HepG2 (cell line): Measurements from ENCODE around the gene ANAPC2. TPM values are rescaled to one million over a fixed set of nuclear protein-coding genes. Genes with fewer than 3 reads are reported as not detected.
A peak's percentile ranks its signal among the peaks of the same experiment; 100 is the strongest.

ENCODE experiments used
- HOXD1 ChIP-seq: sonication (generic); formaldehyde crosslinking; IDR thresholded peaks from 2 replicates; pipeline ENCODE4 v1.5.0; 2020; ENCODE audit warnings: missing genetic modification reagents
- MAFF ChIP-seq: IDR thresholded peaks from 2 replicates; pipeline ENCODE4 v1.6.1; 2011; ENCODE audit warnings: low read depth, low read length, improper control_type of control experiment
- MXI1 ChIP-seq: IDR thresholded peaks from 3 replicates; pipeline ENCODE4 v1.6.1; 2012; ENCODE audit warnings: low read depth, low read length, inconsistent platforms, borderline replicate concordance
- NFE2 ChIP-seq: sonication (generic); formaldehyde crosslinking; IDR thresholded peaks from 2 replicates; pipeline ENCODE4 v1.4.0; 2020; ENCODE audit warnings: missing genetic modification reagents
- NFYB ChIP-seq: sonication (generic); formaldehyde crosslinking; IDR thresholded peaks from 2 replicates; pipeline ENCODE4 v1.4.0; 2020; ENCODE audit warnings: missing genetic modification reagents
- POLR2A ChIP-seq, 2 experiments: IDR thresholded peaks; 2 replicates each; pipeline ENCODE4 v1.6.1; 2011; ENCODE audit warnings: low read depth in 2 of 2, low read length in 2 of 2, mild to moderate bottlenecking in 1 of 2, moderate library complexity in 1 of 2; ENCODE audit not compliant: insufficient read depth in 1 of 2
- POLR2AphosphoS2 ChIP-seq: IDR thresholded peaks from 2 replicates; pipeline ENCODE4 v1.6.1; 2011; ENCODE audit warnings: low read depth, low read length, improper control_type of control experiment
- REXO4 ChIP-seq: sonication (generic); formaldehyde crosslinking; IDR thresholded peaks from 2 replicates; pipeline ENCODE4 v1.8.0; 2022; ENCODE audit warnings: missing genetic modification reagents, mild to moderate bottlenecking, borderline replicate concordance
- SAP130 ChIP-seq: IDR thresholded peaks from 2 replicates; pipeline ENCODE4 v1.6.1; 2016; ENCODE audit warnings: low read depth
- SMARCC2 ChIP-seq: fragments of 450-650 bp; IDR thresholded peaks from 2 replicates; pipeline ENCODE4 v1.6.1; 2017; ENCODE audit warnings: antibody characterized with exemption, mild to moderate bottlenecking
- SNAPC4 ChIP-seq: sonication (generic); formaldehyde crosslinking; IDR thresholded peaks from 2 replicates; pipeline ENCODE4 v1.4.0; 2020; ENCODE audit warnings: mild to moderate bottlenecking, missing genetic modification reagents
- SOX5 ChIP-seq: IDR thresholded peaks from 2 replicates; pipeline ENCODE4 v1.6.1; 2016; ENCODE audit warnings: borderline replicate concordance
- ZMYM2 ChIP-seq: sonication (generic); formaldehyde crosslinking; IDR thresholded peaks from 2 replicates; pipeline ENCODE4 v1.8.0; 2022; ENCODE audit warnings: mild to moderate bottlenecking, missing genetic modification reagents
- ZNF124 ChIP-seq: sonication (generic); formaldehyde crosslinking; IDR thresholded peaks from 2 replicates; pipeline ENCODE4 v1.4.0; 2020; ENCODE audit warnings: missing genetic modification reagents
- ZNF143 ChIP-seq: sonication (generic); formaldehyde crosslinking; IDR thresholded peaks from 2 replicates; pipeline ENCODE4 v1.4.0; 2020; ENCODE audit warnings: missing genetic modification reagents
- ZNF605 ChIP-seq: sonication (generic); formaldehyde crosslinking; IDR thresholded peaks from 2 replicates; pipeline ENCODE4 v1.8.0; 2022; ENCODE audit warnings: mild to moderate bottlenecking, missing genetic modification reagents
- ZNF615 ChIP-seq: sonication (generic); formaldehyde crosslinking; IDR thresholded peaks from 2 replicates; pipeline ENCODE4 v1.5.0; 2020; ENCODE audit warnings: mild to moderate bottlenecking, missing genetic modification reagents, borderline replicate concordance
- polyA plus RNA-seq, 8 experiments: library from polyadenylated mRNA; depleted of rRNA in 3 of 8; stranded (reverse) in 7 of 8; unstranded in 1 of 8; fragments of >200 nt; fragmentation: Illumina TruSeq in 4 of 8; extraction: Trizol in 4 of 8; gene quantifications; 2 replicates each; pipeline versions ENCODE4 v1.2.1 to v1.2.3, GENCODE V29; 2011 to 2016; ENCODE audit warnings: low read depth in 4 of 8, missing spikeins in 1 of 8, mixed read lengths in 1 of 8; ENCODE audit not compliant: insufficient read depth in 1 of 8
- total RNA-seq, 5 experiments: library from RNA; depleted of rRNA; stranded (reverse); fragments of >200 nt; fragmentation: Illumina TruSeq; extraction: Trizol; gene quantifications; 2 replicates each; pipeline ENCODE4 v1.2.3, GENCODE V29; 2016; ENCODE audit warnings: low read depth in 1 of 5
- TF ChIP-seq, protein P1 (sequence below): fragments of 450-650 bp; IDR thresholded peaks from 2 replicates; pipeline ENCODE4 v1.6.1; 2017
- TF ChIP-seq, protein P2 (sequence below): sonication (generic); formaldehyde crosslinking; IDR thresholded peaks from 2 replicates; pipeline ENCODE4 v1.4.0; 2020; ENCODE audit warnings: mild to moderate bottlenecking, missing genetic modification reagents
- TF ChIP-seq, protein P3 (sequence below): sonication (generic); formaldehyde crosslinking; IDR thresholded peaks from 2 replicates; pipeline ENCODE4 v1.4.0; 2020; ENCODE audit warnings: missing genetic modification reagents
- TF ChIP-seq, protein P4 (sequence below): sonication (generic); formaldehyde crosslinking; IDR thresholded peaks from 2 replicates; pipeline ENCODE4 v1.4.0; 2020; ENCODE audit warnings: mild to moderate bottlenecking, missing genetic modification reagents

ANAPC2 gene
- total and polyA plus RNA-seq, 2 of the 13 experiments (the other 11 are each of a cell fraction or from before 2014, with no cell fraction given) = 12.3 to 15.4 TPM

DNA sequence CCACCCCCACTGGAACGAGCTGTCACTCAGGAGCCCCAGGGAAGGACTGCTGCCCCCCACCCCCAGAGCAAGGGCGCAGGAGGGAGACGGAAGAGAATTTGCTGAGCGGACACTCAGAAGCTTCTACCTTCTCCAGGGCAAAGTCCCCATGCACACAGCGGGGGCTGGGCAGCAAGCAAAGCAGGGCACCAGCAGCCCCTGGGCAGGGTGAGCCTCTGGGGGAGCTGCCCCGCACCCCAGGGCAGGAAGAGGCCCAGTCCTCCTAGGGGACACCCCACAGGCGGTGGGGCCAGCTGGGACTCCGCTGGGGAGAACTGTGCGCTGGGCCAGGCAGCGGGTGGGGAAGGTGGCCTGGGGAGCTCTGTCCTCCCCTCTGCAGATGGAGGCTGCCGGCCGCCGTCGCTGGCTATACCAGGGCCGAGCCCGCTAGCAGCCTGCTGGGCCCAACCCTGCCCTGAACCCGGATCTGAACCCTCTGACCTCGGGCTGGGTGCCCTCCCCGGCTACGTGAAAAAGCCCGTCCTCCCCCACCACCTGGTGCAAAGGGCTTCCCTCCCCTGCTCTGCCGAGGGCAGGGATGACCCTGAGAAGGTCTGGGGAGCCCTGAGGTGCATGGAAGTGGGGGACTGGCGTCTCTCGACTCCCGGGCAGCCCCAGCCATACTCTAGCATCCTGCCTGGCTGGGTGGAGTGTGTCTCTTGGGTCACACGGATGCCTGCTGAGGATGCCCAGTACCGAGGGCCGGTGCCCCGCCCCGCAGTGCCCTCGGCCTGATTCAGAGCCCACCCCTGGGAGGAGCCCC, 41.7 kb upstream of the ANAPC2 start (continued):
- TF ChIP-seq, protein P1, sequence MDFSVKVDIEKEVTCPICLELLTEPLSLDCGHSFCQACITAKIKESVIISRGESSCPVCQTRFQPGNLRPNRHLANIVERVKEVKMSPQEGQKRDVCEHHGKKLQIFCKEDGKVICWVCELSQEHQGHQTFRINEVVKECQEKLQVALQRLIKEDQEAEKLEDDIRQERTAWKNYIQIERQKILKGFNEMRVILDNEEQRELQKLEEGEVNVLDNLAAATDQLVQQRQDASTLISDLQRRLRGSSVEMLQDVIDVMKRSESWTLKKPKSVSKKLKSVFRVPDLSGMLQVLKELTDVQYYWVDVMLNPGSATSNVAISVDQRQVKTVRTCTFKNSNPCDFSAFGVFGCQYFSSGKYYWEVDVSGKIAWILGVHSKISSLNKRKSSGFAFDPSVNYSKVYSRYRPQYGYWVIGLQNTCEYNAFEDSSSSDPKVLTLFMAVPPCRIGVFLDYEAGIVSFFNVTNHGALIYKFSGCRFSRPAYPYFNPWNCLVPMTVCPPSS = no peak
- no peak for TF ChIP-seq MXI1
- no peak for TF ChIP-seq ZNF605
- TF ChIP-seq, protein P2, sequence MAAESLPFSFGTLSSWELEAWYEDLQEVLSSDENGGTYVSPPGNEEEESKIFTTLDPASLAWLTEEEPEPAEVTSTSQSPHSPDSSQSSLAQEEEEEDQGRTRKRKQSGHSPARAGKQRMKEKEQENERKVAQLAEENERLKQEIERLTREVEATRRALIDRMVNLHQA (CRISPR knock-in tag) = no peak
- TF ChIP-seq POLR2AphosphoS2 = no peak
- no peak for TF ChIP-seq SNAPC4 (CRISPR knock-in tag)
- no peak; a peak in 1 of 4 replicates for TF ChIP-seq POLR2A (IDR thresholded peaks at IDR 0.05; ENCODE audit: insufficient read depth in 1 of 2, low read depth in 2 of 2, low read length in 2 of 2)
- no peak for TF ChIP-seq ZNF615 (CRISPR knock-in tag)
- no peak; the same call in none of the 2 replicates for TF ChIP-seq ZNF143 (CRISPR knock-in tag)
- TF ChIP-seq, protein P3, sequence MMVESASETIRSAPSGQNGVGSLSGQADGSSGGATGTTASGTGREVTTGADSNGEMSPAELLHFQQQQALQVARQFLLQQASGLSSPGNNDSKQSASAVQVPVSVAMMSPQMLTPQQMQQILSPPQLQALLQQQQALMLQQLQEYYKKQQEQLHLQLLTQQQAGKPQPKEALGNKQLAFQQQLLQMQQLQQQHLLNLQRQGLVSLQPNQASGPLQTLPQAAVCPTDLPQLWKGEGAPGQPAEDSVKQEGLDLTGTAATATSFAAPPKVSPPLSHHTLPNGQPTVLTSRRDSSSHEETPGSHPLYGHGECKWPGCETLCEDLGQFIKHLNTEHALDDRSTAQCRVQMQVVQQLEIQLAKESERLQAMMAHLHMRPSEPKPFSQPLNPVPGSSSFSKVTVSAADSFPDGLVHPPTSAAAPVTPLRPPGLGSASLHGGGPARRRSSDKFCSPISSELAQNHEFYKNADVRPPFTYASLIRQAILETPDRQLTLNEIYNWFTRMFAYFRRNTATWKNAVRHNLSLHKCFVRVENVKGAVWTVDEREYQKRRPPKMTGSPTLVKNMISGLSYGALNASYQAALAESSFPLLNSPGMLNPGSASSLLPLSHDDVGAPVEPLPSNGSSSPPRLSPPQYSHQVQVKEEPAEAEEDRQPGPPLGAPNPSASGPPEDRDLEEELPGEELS (CRISPR knock-in tag) = peak; percentile 53
- TF ChIP-seq, protein P4, sequence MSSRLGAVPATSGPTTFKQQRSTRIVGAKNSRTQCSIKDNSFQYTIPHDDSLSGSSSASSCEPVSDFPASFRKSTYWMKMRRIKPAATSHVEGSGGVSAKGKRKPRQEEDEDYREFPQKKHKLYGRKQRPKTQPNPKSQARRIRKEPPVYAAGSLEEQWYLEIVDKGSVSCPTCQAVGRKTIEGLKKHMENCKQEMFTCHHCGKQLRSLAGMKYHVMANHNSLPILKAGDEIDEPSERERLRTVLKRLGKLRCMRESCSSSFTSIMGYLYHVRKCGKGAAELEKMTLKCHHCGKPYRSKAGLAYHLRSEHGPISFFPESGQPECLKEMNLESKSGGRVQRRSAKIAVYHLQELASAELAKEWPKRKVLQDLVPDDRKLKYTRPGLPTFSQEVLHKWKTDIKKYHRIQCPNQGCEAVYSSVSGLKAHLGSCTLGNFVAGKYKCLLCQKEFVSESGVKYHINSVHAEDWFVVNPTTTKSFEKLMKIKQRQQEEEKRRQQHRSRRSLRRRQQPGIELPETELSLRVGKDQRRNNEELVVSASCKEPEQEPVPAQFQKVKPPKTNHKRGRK (CRISPR knock-in tag) = no peak
- no peak for TF ChIP-seq NFYB (CRISPR knock-in tag)
- peak; percentile 19; the same call in 1 of the 2 replicates for TF ChIP-seq SOX5 (CRISPR knock-in tag)
- TF ChIP-seq NFE2 (CRISPR knock-in tag) = no peak
- no peak for TF ChIP-seq SMARCC2
- TF ChIP-seq REXO4 (CRISPR knock-in tag) = no peak
- no peak for TF ChIP-seq ZNF124 (CRISPR knock-in tag)
- TF ChIP-seq MAFF = peak; percentile 19; the same call in 1 of the 2 replicates
- TF ChIP-seq SAP130 = peak; percentile 77
- no peak for TF ChIP-seq ZMYM2 (CRISPR knock-in tag)
- no peak for TF ChIP-seq HOXD1 (CRISPR knock-in tag)
